ENCODE results near the gene HMMR. TPM values are rescaled to one million over a fixed set of nuclear protein-coding genes. Genes with fewer than 3 reads are reported as not detected.

HMMR gene
- total and polyA plus RNA-seq, 2 donors (not counting 1 experiment from before 2014, with no cell fraction given), result 0.34 to 1.6 TPM

DNA sequence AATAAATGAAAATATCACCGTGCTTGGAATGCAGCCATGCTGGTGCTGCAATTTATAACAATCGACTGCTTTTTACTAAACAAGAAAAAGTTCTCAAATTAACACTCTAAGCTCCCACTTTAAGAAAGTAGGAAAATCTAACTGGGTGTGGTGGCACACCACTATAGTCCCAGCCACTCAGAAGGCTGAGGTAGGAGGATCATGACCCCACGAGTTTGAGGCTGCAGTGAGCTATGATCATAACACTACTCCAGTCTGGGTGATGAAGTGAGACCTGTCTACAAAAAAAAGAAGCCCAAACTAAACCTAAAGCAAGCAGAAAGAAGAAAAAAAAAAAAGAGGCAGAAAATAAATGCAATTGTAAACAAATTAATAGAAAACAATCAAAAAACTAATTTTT, 12.6 kb upstream of the HMMR start:
- no peaks in the 10 kb centered on the region for H3K4me1 Mint-ChIP-seq
- Histone ChIP-seq H3K36me3 (replicated peaks in 1 of 2; ENCODE audit: control extremely low read depth in 1 of 2, control insufficient read depth in 1 of 2, extremely low read depth in 1 of 2, insufficient read depth in 2 of 2, low read length in 1 of 2) (peaks cover 5 to 44% of the 10 kb centered on the region in 2 experiments), H3K4me3 (ENCODE audit: control extremely low read depth in 1 of 5, extremely low read depth in 1 of 5, insufficient read depth in 1 of 5, low read depth in 2 of 5, low read length in 4 of 5) (no peak overlapping the region), H3K4me2 (replicated peaks; ENCODE audit: low read depth, low read length, poor library complexity, severe bottlenecking) (no peak overlapping the region), H3K9me3 (ENCODE audit: control extremely low read depth in 1 of 3, control insufficient read depth in 2 of 3, insufficient read depth in 1 of 3, low read length in 2 of 3) (no peaks in the 10 kb centered on the region), H3K4me1 (ENCODE audit: control insufficient read depth in 2 of 2, insufficient read depth in 2 of 2, low read length in 2 of 2) (no peaks in the 10 kb centered on the region), H4K20me1 (ENCODE audit: control insufficient read depth, insufficient read depth, low read length, poor library complexity, severe bottlenecking) (no peaks in the 10 kb centered on the region), H3K27ac (ENCODE audit: low read length in 2 of 2) (no peak overlapping the region), H3K27me3 (replicated peaks in 1 of 4; ENCODE audit: control extremely low read depth in 1 of 4, control insufficient read depth in 3 of 4, insufficient read depth in 4 of 4, low read length in 3 of 4) (no peaks in the 10 kb centered on the region), H2AFZ (ENCODE audit: insufficient read depth, low read depth, low read length, poor library complexity, severe bottlenecking) (no peak overlapping the region), H3K79me2 (ENCODE audit: control insufficient read depth, insufficient read depth, low read length) (no peaks in the 10 kb centered on the region), H3K9ac (ENCODE audit: low read length) (no peak overlapping the region)
- POLR2A ChIA-PET, result no interaction called here
- no peak overlapping the region for H3K27ac Mint-ChIP-seq
- WGBS (ENCODE audit: insufficient coverage), result no CpG with 5 or more reads among the region's 3 CpGs
- CTCF ChIA-PET, result no interaction called here
- TF ChIP-seq EZH2 (IDR thresholded peaks at IDR 0.05; ENCODE audit: borderline replicate concordance, insufficient read depth, low read depth, low read length, poor library complexity, severe bottlenecking), result no peak
- TF ChIP-seq, protein P1, sequence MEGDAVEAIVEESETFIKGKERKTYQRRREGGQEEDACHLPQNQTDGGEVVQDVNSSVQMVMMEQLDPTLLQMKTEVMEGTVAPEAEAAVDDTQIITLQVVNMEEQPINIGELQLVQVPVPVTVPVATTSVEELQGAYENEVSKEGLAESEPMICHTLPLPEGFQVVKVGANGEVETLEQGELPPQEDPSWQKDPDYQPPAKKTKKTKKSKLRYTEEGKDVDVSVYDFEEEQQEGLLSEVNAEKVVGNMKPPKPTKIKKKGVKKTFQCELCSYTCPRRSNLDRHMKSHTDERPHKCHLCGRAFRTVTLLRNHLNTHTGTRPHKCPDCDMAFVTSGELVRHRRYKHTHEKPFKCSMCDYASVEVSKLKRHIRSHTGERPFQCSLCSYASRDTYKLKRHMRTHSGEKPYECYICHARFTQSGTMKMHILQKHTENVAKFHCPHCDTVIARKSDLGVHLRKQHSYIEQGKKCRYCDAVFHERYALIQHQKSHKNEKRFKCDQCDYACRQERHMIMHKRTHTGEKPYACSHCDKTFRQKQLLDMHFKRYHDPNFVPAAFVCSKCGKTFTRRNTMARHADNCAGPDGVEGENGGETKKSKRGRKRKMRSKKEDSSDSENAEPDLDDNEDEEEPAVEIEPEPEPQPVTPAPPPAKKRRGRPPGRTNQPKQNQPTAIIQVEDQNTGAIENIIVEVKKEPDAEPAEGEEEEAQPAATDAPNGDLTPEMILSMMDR (IDR thresholded peaks at IDR 0.05), result no peak
- H3K4me3 Mint-ChIP-seq, result no peak overlapping the region
- no peaks in the 10 kb centered on the region for H3K9me3 Mint-ChIP-seq (ENCODE audit: insufficient read depth)
- ATAC-seq (ENCODE audit: low read depth), result no peak
- intact Hi-C loops (cut with micrococcal nuclease), result no loop called here
- no peak for DNase-seq
- no peaks in the 10 kb centered on the region for H3K27me3 Mint-ChIP-seq

- H3K27me3 Mint-ChIP-seq, result no peaks in the 10 kb centered on the region
- POLR2A ChIA-PET, result no interaction called here
- Histone ChIP-seq H4K20me1 (ENCODE audit: control insufficient read depth, insufficient read depth, low read length, poor library complexity, severe bottlenecking) (no peaks in the 10 kb centered on the region), H3K9me3 (ENCODE audit: control extremely low read depth in 1 of 3, control insufficient read depth in 2 of 3, insufficient read depth in 1 of 3, low read length in 2 of 3) (no peaks in the 10 kb centered on the region), H2AFZ (ENCODE audit: insufficient read depth, low read depth, low read length, poor library complexity, severe bottlenecking) (no peak overlapping the region), H3K4me3 (ENCODE audit: control extremely low read depth in 1 of 5, extremely low read depth in 1 of 5, insufficient read depth in 1 of 5, low read depth in 2 of 5, low read length in 4 of 5) (no peak overlapping the region), H3K36me3 (replicated peaks in 1 of 2; ENCODE audit: control extremely low read depth in 1 of 2, control insufficient read depth in 1 of 2, extremely low read depth in 1 of 2, insufficient read depth in 2 of 2, low read length in 1 of 2) (peaks cover 5 to 42% of the 10 kb centered on the region in 2 experiments), H3K27ac (ENCODE audit: low read length in 2 of 2) (no peak overlapping the region), H3K4me2 (replicated peaks; ENCODE audit: low read depth, low read length, poor library complexity, severe bottlenecking) (no peak overlapping the region), H3K9ac (ENCODE audit: low read length) (no peak overlapping the region), H3K4me1 (ENCODE audit: control insufficient read depth in 2 of 2, insufficient read depth in 2 of 2, low read length in 2 of 2) (no peaks in the 10 kb centered on the region), H3K79me2 (ENCODE audit: control insufficient read depth, insufficient read depth, low read length) (no peaks in the 10 kb centered on the region), H3K27me3 (replicated peaks in 1 of 4; ENCODE audit: control extremely low read depth in 1 of 4, control insufficient read depth in 3 of 4, insufficient read depth in 4 of 4, low read length in 3 of 4) (no peaks in the 10 kb centered on the region)
- no peaks in the 10 kb centered on the region for H3K9me3 Mint-ChIP-seq (ENCODE audit: insufficient read depth)
- no peak for TF ChIP-seq EZH2 (IDR thresholded peaks at IDR 0.05; ENCODE audit: borderline replicate concordance, insufficient read depth, low read depth, low read length, poor library complexity, severe bottlenecking)
- TF ChIP-seq, protein P1 (IDR thresholded peaks at IDR 0.05), result no peak
- H3K4me1 Mint-ChIP-seq, result no peaks in the 10 kb centered on the region
- CTCF ChIA-PET, result no interaction called here
- DNase-seq (no peak), ATAC-seq (ENCODE audit: low read depth) (no peak)
- intact Hi-C loops (cut with micrococcal nuclease), result no loop called here
- H3K4me3 Mint-ChIP-seq, result no peak overlapping the region
- no peak overlapping the region for H3K27ac Mint-ChIP-seq
Measured at GRCh38 chr5:163448491-163448890, 11.9 kb upstream of the HMMR start.
